ENCODE measurements around the gene MEF2B. TPM values are rescaled to one million over a fixed set of nuclear protein-coding genes. Genes with fewer than 3 reads are reported as not detected.

Gene MEF2B
- total RNA-seq, 1 donor from 2014 or later = 0.49 TPM

DNA sequence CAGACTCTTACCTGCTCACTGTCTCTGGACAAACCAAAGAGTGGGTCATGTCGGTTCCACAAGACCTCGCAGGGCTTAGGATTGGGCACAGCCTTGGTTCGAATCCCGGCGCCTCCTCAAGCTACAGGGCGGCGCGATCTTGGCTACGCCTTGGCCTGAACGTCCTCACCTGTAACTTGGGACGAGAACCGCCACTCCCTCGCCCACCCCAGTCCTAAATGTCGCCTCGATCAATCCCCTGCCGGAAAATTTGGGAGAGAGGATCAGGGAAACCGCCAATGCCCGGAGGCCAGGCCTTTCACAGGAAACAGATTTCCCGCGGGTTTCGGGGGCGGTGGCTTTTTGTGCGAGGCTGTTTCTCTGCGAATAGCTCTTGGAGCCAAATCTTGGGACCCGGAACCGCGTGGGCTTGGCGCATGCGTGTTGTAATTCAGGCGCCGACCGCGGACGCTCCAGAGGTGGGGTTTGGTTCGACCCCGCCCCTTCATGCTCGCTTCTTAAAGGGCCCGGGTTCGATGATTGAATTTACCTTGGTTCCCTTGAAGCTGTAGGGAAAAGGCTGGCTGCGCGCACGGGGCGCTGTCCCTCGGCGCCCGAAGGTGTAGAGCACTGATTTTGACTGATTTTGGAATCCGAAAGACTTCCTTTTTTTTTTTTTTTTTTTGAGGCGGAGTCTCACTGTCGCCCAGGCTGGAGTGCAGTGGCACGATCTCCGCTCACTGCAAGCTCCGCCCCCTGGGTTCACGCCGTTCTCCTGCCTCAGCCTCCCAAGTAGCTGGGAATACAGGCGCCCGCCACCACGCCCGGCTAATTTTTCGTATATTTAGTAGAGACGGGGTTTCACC lies 33.2 kb upstream of the MEF2B start, which contains the start of gene NR2C2AP:
Gene NR2C2AP, minus strand, starts transcription at position 403 of the 845 bp plus-strand sequence. Its CDS starts 354 bp downstream, at position 49.
- Histone ChIP-seq H3K36me3 (peaks cover 29% of the 10 kb centered on the region), H3K27ac (replicated peaks) (peak within 1 kb of the TSS; percentile 75), H3K4me1 (peaks cover 19% of the 10 kb centered on the region), H3K9me3 (replicated peaks) (no peaks in the 10 kb centered on the region), H3K27me3 (ENCODE audit: low read depth) (peaks cover 17% of the 10 kb centered on the region), H3K4me3 (peak within 1 kb of the TSS; percentile 74)
- TF ChIP-seq CTCF (IDR thresholded peaks at IDR 0.05; ENCODE audit: borderline replicate concordance) = no peak
- DNase-seq = peak; percentile 94
- intact Hi-C loops (cut with micrococcal nuclease) = no loop called here

- no peaks in the 10 kb centered on the region for H3K9me3 ChIP-seq (replicated peaks)
- peaks cover 35% of the 10 kb centered on the region for H3K36me3 ChIP-seq
- H3K4me3 ChIP-seq = peak overlapping the region; percentile 74
- intact Hi-C loops (cut with micrococcal nuclease) = no loop called here
- DNase-seq = no peak
- H3K27me3 ChIP-seq (ENCODE audit: low read depth) = peaks cover 12% of the 10 kb centered on the region
- no peak for TF ChIP-seq CTCF (IDR thresholded peaks at IDR 0.05; ENCODE audit: borderline replicate concordance)
- peak overlapping the region; percentile 75 for H3K27ac ChIP-seq (replicated peaks)
- peaks cover 19% of the 10 kb centered on the region for H3K4me1 ChIP-seq
Measured at GRCh38 chr19:19202707-19203011, 32.6 kb upstream of the MEF2B start.

DNA sequence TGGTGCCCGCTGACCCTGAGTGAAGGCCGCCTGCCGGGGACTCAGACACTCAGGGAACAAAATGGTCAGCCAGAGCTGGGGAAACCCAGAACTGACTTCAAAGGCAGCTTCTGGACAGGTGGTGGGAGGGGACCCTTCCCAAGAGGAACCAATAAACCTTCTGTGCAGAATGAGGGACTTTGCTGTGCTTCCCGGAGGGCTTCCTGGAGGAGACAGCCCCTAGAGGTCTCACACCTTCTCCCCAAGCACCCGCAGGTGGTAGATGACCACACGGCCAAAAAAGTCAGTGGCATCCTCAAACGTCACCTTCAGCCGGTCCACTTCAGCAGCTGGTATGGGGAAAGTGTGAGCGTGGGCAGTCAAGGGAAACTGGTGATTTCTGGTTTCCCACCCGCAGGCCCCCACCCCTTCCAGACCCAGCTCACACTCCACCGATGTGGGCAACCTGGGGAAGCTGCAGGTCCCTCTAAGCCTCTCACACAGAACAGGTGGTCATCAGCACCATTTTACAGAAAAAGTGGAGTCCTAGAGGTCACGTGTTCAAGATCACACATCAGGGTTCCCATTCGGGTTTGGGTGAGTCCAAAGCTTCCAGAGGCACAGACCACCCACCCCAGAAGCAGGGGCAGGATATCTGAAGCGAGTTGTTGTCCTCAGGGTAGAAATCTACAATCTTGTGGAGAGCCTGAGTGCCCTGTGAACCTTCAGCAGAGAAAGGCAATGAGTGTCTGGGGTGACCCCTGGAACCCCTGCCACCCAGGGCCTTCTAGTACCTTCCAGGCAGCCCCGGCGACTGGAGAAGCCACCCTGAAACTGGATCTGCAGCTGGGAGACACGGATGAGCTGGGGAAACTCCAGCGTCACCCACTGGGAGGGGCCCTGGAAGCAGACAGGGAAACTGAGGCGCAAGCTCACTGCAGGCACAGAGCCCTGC lies 31.9 kb upstream of the MEF2B start:
- Histone ChIP-seq H3K4me3 (peak overlapping the region; percentile 74), H3K27me3 (ENCODE audit: low read depth) (peaks cover 10% of the 10 kb centered on the region), H3K27ac (replicated peaks) (peak overlapping the region; percentile 75), H3K4me1 (peaks cover 19% of the 10 kb centered on the region), H3K36me3 (peaks cover 41% of the 10 kb centered on the region), H3K9me3 (replicated peaks) (no peaks in the 10 kb centered on the region)
- TF ChIP-seq CTCF (IDR thresholded peaks at IDR 0.05; ENCODE audit: borderline replicate concordance) = no peak
- no peak for DNase-seq
- intact Hi-C loops (cut with micrococcal nuclease) = no loop called here

- peak overlapping the region; percentile 100 for H3K27ac ChIP-seq (replicated peaks)
- intact Hi-C loops (cut with micrococcal nuclease) = no loop called here
- DNase-seq = no peak
- no peaks in the 10 kb centered on the region for H3K27me3 ChIP-seq (ENCODE audit: low read depth)
- no peaks in the 10 kb centered on the region for H3K9me3 ChIP-seq (replicated peaks)
- H3K4me1 ChIP-seq = peaks cover 56% of the 10 kb centered on the region
- peak overlapping the region; percentile 86 for H3K4me3 ChIP-seq
- H3K36me3 ChIP-seq = peaks cover 29% of the 10 kb centered on the region
- no peak for TF ChIP-seq CTCF (IDR thresholded peaks at IDR 0.05; ENCODE audit: borderline replicate concordance)
Measured at GRCh38 chr19:19193926-19194325, 23.9 kb upstream of the MEF2B start.

DNA sequence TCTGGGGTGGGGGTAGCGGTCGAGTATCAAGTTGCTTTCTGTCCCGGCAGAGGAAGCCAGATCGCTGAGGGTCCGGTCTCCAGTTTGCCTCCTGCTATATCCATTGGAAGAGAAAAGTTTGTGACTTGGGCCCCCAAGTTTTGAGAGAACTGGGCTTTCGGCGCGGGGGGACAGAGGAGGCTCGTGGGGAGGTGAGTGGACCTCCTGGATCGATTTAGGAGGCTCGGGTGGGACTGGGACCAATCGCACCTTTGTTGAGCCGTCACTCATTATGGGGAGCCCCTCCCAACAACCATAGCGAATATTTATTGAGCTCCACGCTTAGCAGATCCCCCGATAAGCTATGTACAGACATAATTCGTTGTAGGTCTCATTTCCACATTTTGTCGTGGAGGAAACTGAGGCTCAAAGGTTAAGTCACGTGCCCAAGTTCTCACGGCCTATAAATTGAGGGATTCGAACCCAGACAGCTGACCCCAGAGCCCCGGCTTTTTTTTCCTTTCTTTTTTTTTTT lies 22.9 kb upstream of the MEF2B start:
- H3K27me3 ChIP-seq (ENCODE audit: low read depth) = no peaks in the 10 kb centered on the region
- H3K36me3 ChIP-seq = peaks cover 19% of the 10 kb centered on the region
- H3K4me1 ChIP-seq = peaks cover 61% of the 10 kb centered on the region
- peak overlapping the region; percentile 100 for H3K27ac ChIP-seq (replicated peaks)
- H3K4me3 ChIP-seq = peak overlapping the region; percentile 86
- no peaks in the 10 kb centered on the region for H3K9me3 ChIP-seq (replicated peaks)
- no peak for DNase-seq
- TF ChIP-seq CTCF (IDR thresholded peaks at IDR 0.05; ENCODE audit: borderline replicate concordance) = no peak
- intact Hi-C loops (cut with micrococcal nuclease) = no loop called here

Measured in left ventricle myocardium inferior (tissue), 1 donor.